Right ventricle myocardium superior (tissue), 1 donor: Measurements from ENCODE around the gene PLEKHB1. TPM values are rescaled to one million over a fixed set of nuclear protein-coding genes. Genes with fewer than 3 reads are reported as not detected.

Source experiments
- ATAC-seq: fragments of 200-7000 bp; cut with Tn5 transposase; one replicate; pipeline ENCODE4 v1.9.1; 2020; ENCODE audit warnings: mild to moderate bottlenecking; ENCODE audit not compliant: poor library complexity
- DNase-seq: peaks from one replicate; pipeline ENCODE4 v3.0.0-alpha.2; 2020
- intact Hi-C: fragments of 100-400 bp; cut with DNase I; formaldehyde crosslinking; loops from one replicate; pipeline ENCODE4 v1.11.2; 2022
- long read RNA-seq: library from polyadenylated mRNA; unstranded; transcript quantifications from one replicate; pipeline ENCODE4 v2.0.0, GENCODE V29; 2021
- total RNA-seq: library from RNA; stranded (reverse); fragmentation: NEBNext Ultra II Directional; extraction: Animal tissue kit (Norgen Biotek cat#: 25700); gene quantifications from one replicate; pipeline ENCODE4 v1.2.1, GENCODE V29; 2021
- donor health status: DM: no; HTN: yes; CAD: no; lungs with severe emphysema.

The PLEKHB1 gene
- total RNA-seq = 13.7 TPM
- long read RNA-seq, transcript PLEKHB1-201 (7 exons, 2,016 nt) = major isoform, 9 of 15 reads
- long read RNA-seq, partial matches to known transcripts = 1 of 15 reads
- long read RNA-seq, other reads (novel, unspliced or antisense) = 4 of 15 reads

DNA sequence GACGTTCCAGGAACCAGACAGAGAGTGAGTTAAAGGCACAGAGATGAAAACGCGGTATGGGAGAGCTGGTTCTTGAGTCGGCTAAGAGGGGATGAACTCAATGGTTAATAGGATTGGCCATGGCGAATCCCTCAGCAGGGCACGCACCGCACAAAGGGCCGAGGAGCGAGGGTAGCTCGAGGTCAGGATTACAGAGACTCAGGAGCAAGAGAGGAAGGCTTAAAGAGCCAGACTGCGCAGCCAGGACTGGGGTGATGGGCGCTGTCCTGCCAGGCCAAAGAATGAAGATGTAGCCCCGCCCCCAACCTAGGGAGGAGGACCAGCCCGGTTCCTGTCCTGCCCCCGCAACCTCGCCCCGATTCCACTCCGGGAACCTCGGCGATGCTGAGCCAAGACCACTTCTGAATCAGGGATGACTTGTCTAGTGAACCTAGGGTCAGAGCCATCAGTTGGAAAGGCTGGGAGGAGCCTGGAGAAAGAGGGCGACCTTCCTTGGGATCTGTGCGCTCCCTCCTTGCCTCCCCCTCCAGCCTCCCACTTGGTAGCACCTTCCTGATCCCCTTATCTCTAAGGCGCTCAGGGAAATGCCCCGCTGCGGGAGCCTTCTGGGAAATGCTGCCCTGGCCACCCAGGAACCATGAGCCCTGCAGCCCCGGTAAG, at the start of gene PLEKHB1:
TSS of gene PLEKHB1 (plus strand) at position 610 of the 660 bp plus-strand sequence. CDS start at position 638, 28 bp downstream.
- ATAC-seq (no peak), DNase-seq (no peak)

GRCh38 chr11:73597336-73597955, 48.9 kb upstream of the PLEKHB1 start:
- DNase-seq = no peak
- ATAC-seq = peak; percentile 5

More for the DNA sequence above, at the start of gene PLEKHB1:
- intact Hi-C loops = no loop called here

DNA sequence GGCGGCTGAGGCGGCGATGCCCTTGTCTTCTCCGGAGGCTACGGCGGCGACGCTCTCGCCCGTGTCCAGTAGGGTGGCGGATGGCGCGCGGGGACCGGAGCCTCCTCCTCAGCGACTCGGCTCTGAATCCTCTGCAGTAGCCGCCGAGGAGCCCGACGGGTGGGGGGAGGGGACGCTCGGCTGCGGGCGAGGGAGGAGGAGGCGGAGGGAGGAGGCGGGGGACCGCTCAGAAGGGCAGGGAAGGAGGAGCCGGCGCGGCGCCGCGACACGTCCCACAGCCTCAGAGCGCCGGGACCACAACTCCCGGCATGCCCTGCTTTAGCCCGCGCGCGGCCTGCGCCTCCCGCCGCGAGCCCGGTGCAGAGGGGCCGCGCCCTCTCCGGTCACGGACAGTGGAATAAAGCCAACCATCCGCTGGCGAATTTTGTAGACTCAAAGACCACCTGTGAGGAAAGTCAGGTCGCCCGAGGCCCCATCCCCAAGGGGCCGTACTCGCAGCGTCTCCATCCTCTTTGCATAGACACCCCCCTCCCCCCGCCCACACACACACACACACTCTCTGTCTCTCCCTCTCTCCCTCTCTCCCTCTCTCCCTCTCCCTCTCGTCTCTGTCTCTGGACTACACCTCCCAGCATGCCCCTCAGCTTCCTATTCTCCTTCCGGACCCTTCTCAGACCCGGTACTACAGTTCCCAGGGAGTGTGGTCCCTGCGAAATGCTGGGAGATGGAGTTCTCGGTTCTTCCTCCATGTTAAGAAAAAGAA, 48.2 kb upstream of the PLEKHB1 start, which contains the start of gene FAM168A:
TSS of gene FAM168A (minus strand) at position 157 of the 763 bp plus-strand sequence. CDS start 129,638 bp downstream, outside the sequence.
- ATAC-seq = peak; percentile 99
- DNase-seq = peak; percentile 98
- intact Hi-C loops = loop anchor here (10.0 kb wide), 1 partner anchor 113 kb away; no protein-coding TSS in a partner anchor

More at GRCh38 chr11:73597336-73597955, 48.9 kb upstream of the PLEKHB1 start:
- intact Hi-C loops = loop anchor here (10.0 kb wide), 1 partner anchor 113 kb away; no protein-coding TSS in a partner anchor

GRCh38 chr11:73598719-73599379, 47.5 kb upstream of the PLEKHB1 start:
- intact Hi-C loops = loop anchor here (10.0 kb wide), 1 partner anchor 114 kb away; no protein-coding TSS in a partner anchor
- DNase-seq (no peak), ATAC-seq (no peak)

- no peak for ATAC-seq
- DNase-seq = no peak
- intact Hi-C loops = no loop called here
Measured at GRCh38 chr11:73612601-73613140, 33.7 kb upstream of the PLEKHB1 start.

DNA sequence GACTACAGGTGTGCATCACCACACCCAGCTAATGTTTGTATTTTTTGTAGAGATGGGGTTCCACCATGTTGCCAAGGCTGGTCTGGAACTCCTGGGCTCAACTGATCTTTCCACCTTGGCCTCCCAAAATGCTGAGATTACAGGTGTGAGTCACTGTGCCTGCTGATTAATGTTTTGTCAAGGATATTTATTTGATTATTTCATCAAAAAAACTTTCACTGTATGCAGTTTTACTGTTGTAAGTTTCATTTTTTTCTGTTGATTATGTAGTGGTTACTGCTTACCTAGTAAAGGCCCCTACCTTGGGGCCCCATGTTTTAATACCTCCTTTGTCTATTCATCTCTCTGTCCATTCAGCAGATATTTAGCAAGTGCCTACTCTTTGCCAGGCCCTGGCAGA, 31.8 kb upstream of the PLEKHB1 start:
- DNase-seq = no peak
- ATAC-seq = no peak
- intact Hi-C loops = no loop called here

GRCh38 chr11:73622926-73623593, 23.3 kb upstream of the PLEKHB1 start:
- intact Hi-C loops = loop anchor here (10.0 kb wide), 1 partner anchor 218 kb away; no protein-coding TSS in a partner anchor
- ATAC-seq (no peak), DNase-seq (no peak)

DNA sequence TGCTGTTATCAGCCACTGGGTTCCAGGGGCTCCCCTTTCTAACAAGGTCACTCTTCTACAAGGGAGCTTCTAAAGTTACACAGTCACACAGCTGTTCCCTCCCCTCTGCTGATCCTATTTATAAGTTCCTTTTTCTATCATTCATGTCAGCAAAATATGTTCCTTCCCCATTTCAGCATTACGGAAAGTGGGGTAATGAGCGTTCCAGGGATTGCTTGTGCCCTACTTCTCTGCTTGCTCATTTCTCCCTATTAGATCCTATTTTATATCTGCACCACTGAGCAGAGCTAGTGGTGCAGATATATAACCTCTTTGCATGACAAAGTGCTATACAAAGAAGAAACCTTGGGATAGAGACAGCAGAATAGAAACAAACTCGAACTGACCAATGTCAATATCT, 22.7 kb upstream of the PLEKHB1 start:
- ATAC-seq = peak; percentile 73
- intact Hi-C loops = loop anchor here (2.0 to 10.0 kb wide), 2 partner anchors 37 to 219 kb away; no protein-coding TSS in a partner anchor
- DNase-seq = no peak

DNA sequence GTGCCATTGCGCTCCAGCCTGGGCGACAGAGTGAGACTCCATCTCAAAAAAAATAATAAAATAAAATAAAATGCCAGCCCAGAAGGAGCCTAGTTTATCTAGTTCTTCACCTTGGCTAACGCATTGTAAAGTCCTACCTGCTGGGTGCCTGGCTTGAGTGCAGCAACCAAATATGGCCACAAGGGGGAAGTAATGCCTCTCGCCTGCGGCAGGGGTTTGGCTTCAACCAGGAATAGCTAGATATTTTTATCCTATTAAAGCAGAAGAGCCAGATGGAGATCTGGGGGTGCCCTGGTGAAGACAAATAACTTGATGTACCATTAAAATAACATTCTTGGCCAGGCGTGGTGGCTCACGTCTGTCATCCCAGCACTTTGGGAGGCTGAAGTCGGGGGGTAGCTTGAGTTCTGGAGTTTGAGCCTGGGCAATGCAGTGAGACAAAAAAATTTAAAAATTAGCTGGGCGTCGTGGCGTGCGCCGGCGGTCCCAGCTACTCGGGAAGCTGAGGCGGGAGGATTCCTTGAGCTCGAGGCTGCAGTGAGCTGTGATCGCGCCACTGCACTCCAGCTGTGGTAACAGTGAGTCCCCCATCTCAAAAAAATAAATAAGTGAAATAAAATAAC, 20.6 kb upstream of the PLEKHB1 start:
- ATAC-seq (peak; percentile 88), DNase-seq (peak; percentile 73)
- intact Hi-C loops = loop anchor here (2.0 to 10.0 kb wide), 2 partner anchors 35 to 221 kb away; no protein-coding TSS in a partner anchor

- ATAC-seq = no peak
- intact Hi-C loops = loop anchor here (10.0 kb wide), 1 partner anchor 225 kb away; no protein-coding TSS in a partner anchor
- DNase-seq = no peak
Measured at GRCh38 chr11:73629907-73630306, 16.5 kb upstream of the PLEKHB1 start.

- no peak for DNase-seq
- intact Hi-C loops = no loop called here
Measured at GRCh38 chr11:73632996-73633395, 13.4 kb upstream of the PLEKHB1 start.

GRCh38 chr11:73633999-73634398, 12.4 kb upstream of the PLEKHB1 start:
- ATAC-seq (no peak), DNase-seq (no peak)
- intact Hi-C loops = no loop called here

More at GRCh38 chr11:73632996-73633395, 13.4 kb upstream of the PLEKHB1 start:
- no peak for ATAC-seq

GRCh38 chr11:73635721-73636120, 10.7 kb upstream of the PLEKHB1 start:
- DNase-seq (no peak), ATAC-seq (no peak)
- intact Hi-C loops = no loop called here

DNA sequence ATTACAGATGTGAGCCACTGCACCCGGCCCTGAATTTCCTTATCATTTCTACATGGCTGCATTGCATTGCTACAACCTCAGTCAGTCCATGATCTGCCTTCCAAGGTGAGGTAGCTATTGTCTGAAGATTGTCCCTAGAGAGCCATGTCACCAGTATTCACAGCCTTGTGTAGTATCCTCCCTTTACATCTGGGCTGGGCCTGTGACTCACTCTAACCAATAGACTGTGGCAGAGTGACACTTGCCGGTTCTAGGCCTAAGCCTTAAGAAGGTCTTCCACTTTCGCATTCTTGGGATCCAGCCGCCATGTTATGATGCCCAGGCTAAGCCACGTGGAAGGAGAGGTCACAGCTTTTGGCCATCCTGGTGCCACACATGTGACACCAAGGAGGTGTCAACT, 10.1 kb upstream of the PLEKHB1 start:
- DNase-seq (no peak), ATAC-seq (no peak)
- intact Hi-C loops = no loop called here

DNA sequence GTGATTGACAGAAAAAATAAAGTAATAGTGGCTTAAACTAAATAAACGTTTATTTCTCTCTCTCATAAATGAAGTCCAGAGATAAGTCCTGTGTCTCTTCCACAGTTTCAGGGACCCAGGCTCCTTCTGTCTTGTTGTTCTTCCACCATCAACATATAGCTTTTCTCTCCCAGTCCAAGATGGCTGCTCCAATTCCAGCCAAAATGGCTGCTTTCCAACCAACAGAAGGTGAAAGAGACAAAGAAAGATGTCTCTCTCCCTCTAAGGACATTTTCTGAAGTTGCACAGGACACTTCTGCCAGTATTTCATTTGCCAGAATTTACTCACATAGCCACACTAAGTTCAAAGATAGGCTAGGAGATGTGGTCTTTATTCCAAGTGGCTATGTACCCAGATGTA, 9.4 kb upstream of the PLEKHB1 start:
- intact Hi-C loops = no loop called here
- no peak for ATAC-seq
- no peak for DNase-seq

DNA sequence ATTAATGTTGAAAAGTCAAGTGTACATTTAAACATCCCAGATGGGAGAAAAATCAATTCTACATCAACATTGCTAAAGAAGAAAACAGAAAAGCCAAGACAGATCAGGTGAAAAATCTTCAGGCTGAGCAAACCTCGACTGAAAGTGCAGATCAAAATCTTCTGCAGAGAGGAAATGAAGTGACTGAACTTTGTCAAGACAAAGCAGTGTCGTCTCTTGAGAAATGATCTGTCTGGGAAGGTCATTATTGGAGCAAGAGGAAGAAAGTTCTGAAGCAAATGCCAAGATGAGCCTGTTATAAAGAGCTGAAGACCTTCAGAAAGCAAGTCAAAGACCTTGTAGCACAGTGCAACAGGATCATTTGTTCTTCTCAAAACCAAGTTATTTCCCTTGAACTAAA, 5.8 kb upstream of the PLEKHB1 start:
- DNase-seq (no peak), ATAC-seq (no peak)
- intact Hi-C loops = no loop called here

DNA sequence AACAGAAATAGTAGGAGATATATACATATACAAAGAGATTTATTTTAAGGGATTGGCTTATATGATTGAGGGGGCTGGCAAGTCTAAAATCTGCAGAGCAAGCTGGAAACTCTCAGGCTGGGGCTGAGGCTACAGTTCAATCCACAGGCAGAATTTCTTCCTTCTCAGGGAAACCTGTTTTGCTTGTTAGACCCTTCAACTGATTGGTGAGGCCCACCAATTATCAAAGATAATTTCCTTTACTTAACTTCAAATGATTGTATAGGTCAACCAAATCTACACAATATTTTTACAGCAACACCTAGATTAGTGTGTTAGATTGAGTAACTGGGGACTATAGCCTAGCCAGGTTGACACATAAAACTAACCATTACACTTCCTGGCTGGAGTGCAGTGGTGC, 4.7 kb upstream of the PLEKHB1 start:
- intact Hi-C loops = no loop called here
- no peak for ATAC-seq
- DNase-seq = no peak
